H54 (cell line): Measurements from ENCODE around the gene BAZ2B.
"Not testable (repeated sequence)": the region's sequence is repeated elsewhere in the genome, so short reads cannot be mapped to it uniquely, and the experiment has no call there.

Source experiments
- DNase-seq: peaks from one replicate; pipeline ENCODE4 v3.0.0; 2011; ENCODE audit warnings: low spot score, mixed read lengths; ENCODE audit not compliant: insufficient read length
- FAIRE-seq: peaks from 3 replicates; lab custom pipeline; 2011; peaks lifted over from hg19 to GRCh38; lab: Jason Lieb, UNC
- POLR2A ChIP-seq: IDR thresholded peaks from 2 replicates; pipeline ENCODE4 v1.6.1; 2011; ENCODE audit warnings: low read depth, mild to moderate bottlenecking, low read length

The BAZ2B gene

GRCh38 chr2:159637240-159637639 is 20.9 kb upstream of the BAZ2B start:
- FAIRE-seq = no peak
- TF ChIP-seq POLR2A = no peak

GRCh38 chr2:159635006-159635789 is 18.9 kb upstream of the BAZ2B start:
- no peak for TF ChIP-seq POLR2A
- no peak for FAIRE-seq
- no peak for DNase-seq

More at GRCh38 chr2:159637240-159637639, 20.9 kb upstream of the BAZ2B start:
- DNase-seq = no peak

- DNase-seq (no peak), FAIRE-seq (no peak)
- TF ChIP-seq POLR2A = no peak
These were observed 16.9 kb upstream of the BAZ2B start for GRCh38 chr2:159633219-159633618.

GRCh38 chr2:159625628-159626027 is 9.3 kb upstream of the BAZ2B start:
- DNase-seq, FAIRE-seq: not testable (repeated sequence)

- FAIRE-seq (no peak), DNase-seq (no peak)
- TF ChIP-seq POLR2A = no peak
These were observed 7.1 kb upstream of the BAZ2B start for GRCh38 chr2:159623436-159623835.

DNA sequence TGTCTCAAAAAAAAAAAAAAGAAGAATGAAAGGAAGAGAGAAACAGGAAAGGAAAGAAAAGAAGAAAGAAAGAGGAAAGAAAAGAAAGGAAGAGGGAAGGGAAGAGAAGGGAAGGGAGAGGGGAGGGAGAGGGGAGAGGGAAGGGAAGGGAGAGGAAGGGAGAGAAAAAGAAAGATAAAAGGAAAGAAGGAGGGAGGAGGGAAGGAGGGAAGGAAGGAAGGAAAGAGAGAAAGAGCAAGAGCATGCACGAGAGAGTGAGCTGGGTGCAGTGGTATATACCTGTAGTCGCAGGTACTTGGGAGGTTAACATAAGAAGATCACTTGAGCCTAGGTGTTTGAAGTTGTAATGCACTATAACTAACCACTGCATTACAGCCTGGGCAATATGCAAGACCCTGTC is 6.6 kb upstream of the BAZ2B start:
- FAIRE-seq (no peak), DNase-seq (no peak)
- TF ChIP-seq POLR2A = no peak

DNA sequence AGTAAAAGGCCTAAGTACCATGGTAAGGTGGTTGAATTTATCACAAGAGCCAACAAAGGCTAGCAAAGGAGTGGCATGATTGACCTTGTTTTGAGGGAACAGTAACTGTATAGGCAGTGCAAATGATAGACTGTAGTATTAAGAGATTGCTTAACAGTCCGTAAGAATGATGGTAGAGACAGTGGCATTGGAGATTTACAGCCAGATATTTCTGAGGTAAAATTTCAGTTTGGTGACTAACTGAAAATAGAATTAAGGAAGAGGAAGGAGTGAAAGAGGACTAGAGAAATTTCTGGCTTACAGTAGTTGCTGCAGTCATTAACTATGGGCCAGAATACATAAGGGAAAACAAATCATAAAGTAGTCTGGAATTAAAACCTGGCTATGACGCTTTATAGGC is 4.4 kb upstream of the BAZ2B start:
- no peak for TF ChIP-seq POLR2A
- DNase-seq = no peak
- FAIRE-seq = no peak

DNA sequence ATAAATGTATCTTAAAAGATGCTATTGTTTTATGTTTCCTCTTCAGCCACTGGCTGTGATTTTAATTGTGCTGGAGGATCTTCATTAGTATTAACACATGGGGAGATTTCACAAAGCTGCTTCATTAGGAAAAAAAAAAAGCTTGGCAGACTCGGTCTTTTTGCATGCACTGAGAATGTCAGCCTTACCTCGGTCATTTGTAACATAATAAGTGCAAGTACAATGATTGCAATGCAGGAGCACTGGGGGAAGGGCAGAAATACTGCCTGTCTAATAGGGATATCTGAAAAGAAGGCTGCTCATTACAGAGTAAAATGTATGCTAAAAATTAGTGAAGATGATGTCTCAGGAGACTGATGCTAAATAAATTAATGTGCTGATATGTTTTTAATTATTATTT is 1.3 kb upstream of the BAZ2B start:
- FAIRE-seq (peak; percentile 66), DNase-seq (no peak)
- TF ChIP-seq POLR2A = no peak

- TF ChIP-seq POLR2A = no peak
- no peak for FAIRE-seq
- no peak for DNase-seq
These were observed 752 bp upstream of the BAZ2B start for GRCh38 chr2:159617100-159617499.

- peak; percentile 51 for TF ChIP-seq POLR2A
- FAIRE-seq (no peak), DNase-seq (peak; percentile 57)
These were observed 722 bp downstream of the BAZ2B start for GRCh38 chr2:159615367-159616285.

- TF ChIP-seq POLR2A = no peak
- DNase-seq = no peak
- peak; percentile 23 for FAIRE-seq
These were observed 1.6 kb downstream of the BAZ2B start for GRCh38 chr2:159614534-159615366.

DNA sequence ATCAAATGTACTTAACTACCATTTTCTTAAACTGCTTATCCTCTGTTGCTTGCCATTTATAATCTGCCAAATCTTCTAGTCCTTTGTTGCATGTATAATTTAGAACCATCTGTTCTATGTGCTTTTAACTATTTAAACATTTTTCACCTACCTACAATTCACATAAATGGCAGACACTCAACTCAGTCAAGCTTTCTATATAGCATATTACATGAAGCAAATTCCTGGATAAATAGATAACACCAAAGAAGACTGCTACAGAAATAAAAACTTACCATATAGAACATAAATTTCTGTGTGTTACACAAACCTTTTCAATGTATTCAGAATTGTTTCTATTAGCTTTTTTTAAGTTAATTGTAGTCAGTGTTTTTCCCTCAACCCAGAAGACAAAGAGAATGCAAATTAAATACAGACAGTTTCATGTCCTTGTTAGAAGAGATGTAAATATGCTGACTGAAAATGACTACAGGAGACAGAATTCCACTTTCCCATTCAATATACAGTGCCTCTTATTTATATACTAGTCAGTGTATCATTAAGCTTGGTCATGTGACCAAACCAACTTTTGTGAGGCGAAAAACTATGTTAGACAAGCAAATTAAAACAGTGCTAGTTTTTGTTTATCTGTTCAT is 2.6 kb downstream of the BAZ2B start:
- no peak for TF ChIP-seq POLR2A
- DNase-seq = no peak
- peak; percentile 75 for FAIRE-seq

- no peak for DNase-seq
- FAIRE-seq = no peak
- no peak for TF ChIP-seq POLR2A
These were observed 3.3 kb downstream of the BAZ2B start for GRCh38 chr2:159613091-159613490.
